Loucy (cell line): Measurements from ENCODE around the gene DQX1.

Experiments
- CTCF ChIP-seq: fragments of 200-600 bp; sonication (generic); conservative IDR thresholded peaks from 2 replicates; pipeline ENCODE4 v1.5.1; 2014; ENCODE audit warnings: mild to moderate bottlenecking, antibody characterized with exemption, low read length
- EZH2phosphoT487 ChIP-seq: fragments of 200-600 bp; IDR thresholded peaks from 2 replicates; pipeline ENCODE4 v1.6.1; 2018; ENCODE audit warnings: antibody characterized with exemption, mild to moderate bottlenecking, moderate library complexity, borderline replicate concordance

- TF ChIP-seq CTCF (peak; percentile 52), EZH2phosphoT487 (no peak)
Measured at GRCh38 chr2:74544634-74545033, 18.6 kb upstream of the DQX1 start.
